ENCODE results near the gene GCNA. TPM values are rescaled to one million over a fixed set of nuclear protein-coding genes. Genes with fewer than 3 reads are reported as not detected.

The GCNA gene
- total RNA-seq, result 1 to 10 TPM; 5.5 to 6.1 TPM

- peaks cover 0 to 15% of the 10 kb centered on the region in 2 donors for H3K4me1 Mint-ChIP-seq (ENCODE audit: low read depth in 2 of 2)
- H3K36me3 Mint-ChIP-seq, result no peaks in the 10 kb centered on the region
- no peaks in the 10 kb centered on the region for H3K9me3 Mint-ChIP-seq
- ATAC-seq (no peak), DNase-seq (ENCODE audit: low spot score) (no peak)
- no peaks in the 10 kb centered on the region for H3K27me3 Mint-ChIP-seq
- H3K4me3 Mint-ChIP-seq, result no peak within 1 kb of the TSS
- peak within 1 kb of the TSS in 1 of 2 donors; percentile 76 for H3K27ac Mint-ChIP-seq
Measured at GRCh38 chrX:71578253-71579135, at the start of gene GCNA. Gene GCNA (plus strand): TSS chrX:71578437. CDS start chrX:71580822, 2,385 bp downstream.

- peak overlapping the region; percentile 99 for H3K4me3 Mint-ChIP-seq
- DNase-seq (ENCODE audit: low spot score) (peak; percentile 69), ATAC-seq (peak; percentile 74 to 81)
- peaks cover 0 to 5% of the 10 kb centered on the region in 2 donors for H3K27me3 Mint-ChIP-seq
- H3K4me1 Mint-ChIP-seq (ENCODE audit: low read depth in 2 of 2), result peaks cover 14 to 22% of the 10 kb centered on the region in 2 donors
- H3K9me3 Mint-ChIP-seq, result no peaks in the 10 kb centered on the region
- H3K36me3 Mint-ChIP-seq, result peaks cover 25% of the 10 kb centered on the region
- H3K27ac Mint-ChIP-seq, result peak overlapping the region; percentile 96 to 99
Measured at GRCh38 chrX:71532078-71532752, 46.0 kb upstream of the GCNA start.

GRCh38 chrX:71532753-71533425, 45.3 kb upstream of the GCNA start, which contains the start of gene OGT:
Gene OGT (plus strand): TSS chrX:71533104. CDS start chrX:71533300, 196 bp downstream.
- peak; percentile 95 for DNase-seq (ENCODE audit: low spot score)
- Mint-ChIP-seq H3K27me3 (peaks cover 0 to 5% of the 10 kb centered on the region in 2 donors), H3K9me3 (no peaks in the 10 kb centered on the region), H3K27ac (peak within 1 kb of the TSS; percentile 96 to 99), H3K4me3 (peak within 1 kb of the TSS; percentile 99), H3K4me1 (ENCODE audit: low read depth in 2 of 2) (peaks cover 16 to 22% of the 10 kb centered on the region in 2 donors), H3K36me3 (peaks cover 25% of the 10 kb centered on the region)
- ATAC-seq, result peak; percentile 90 to 94

- Mint-ChIP-seq H3K4me1 (ENCODE audit: low read depth in 2 of 2) (peaks cover 16 to 22% of the 10 kb centered on the region in 2 donors), H3K9me3 (no peaks in the 10 kb centered on the region)
- ATAC-seq, result no peak
Measured at GRCh38 chrX:71533516-71533850, 44.8 kb upstream of the GCNA start.

GRCh38 chrX:71533851-71534561, 44.2 kb upstream of the GCNA start:
- Mint-ChIP-seq H3K36me3 (peaks cover 25% of the 10 kb centered on the region), H3K27me3 (peaks cover 0 to 5% of the 10 kb centered on the region in 2 donors), H3K4me1 (ENCODE audit: low read depth in 2 of 2) (peaks cover 16 to 22% of the 10 kb centered on the region in 2 donors), H3K4me3 (peak overlapping the region; percentile 99), H3K27ac (peak overlapping the region; percentile 96 to 99), H3K9me3 (no peaks in the 10 kb centered on the region)
- DNase-seq (ENCODE audit: low spot score), result peak; percentile 73
- ATAC-seq, result peak; percentile 39 to 44

More at GRCh38 chrX:71533516-71533850, 44.8 kb upstream of the GCNA start:
- Mint-ChIP-seq H3K27ac (peak overlapping the region; percentile 96 to 99), H3K27me3 (peaks cover 0 to 5% of the 10 kb centered on the region in 2 donors), H3K4me3 (peak overlapping the region; percentile 99), H3K36me3 (peaks cover 25% of the 10 kb centered on the region)
- no peak for DNase-seq (ENCODE audit: low spot score)

- Mint-ChIP-seq H3K9me3 (no peaks in the 10 kb centered on the region), H3K27me3 (peaks cover 0 to 5% of the 10 kb centered on the region in 2 donors), H3K36me3 (peaks cover 25% of the 10 kb centered on the region), H3K27ac (peak overlapping the region; percentile 96 to 99), H3K4me1 (ENCODE audit: low read depth in 2 of 2) (peaks cover 20 to 28% of the 10 kb centered on the region in 2 donors), H3K4me3 (peak overlapping the region; percentile 99)
- ATAC-seq, result no peak
- no peak for DNase-seq (ENCODE audit: low spot score)
Measured at GRCh38 chrX:71534773-71535544, 43.3 kb upstream of the GCNA start.

- Mint-ChIP-seq H3K4me1 (ENCODE audit: low read depth in 2 of 2) (peaks cover 26 to 32% of the 10 kb centered on the region in 2 donors), H3K27me3 (peaks cover 0 to 5% of the 10 kb centered on the region in 2 donors), H3K36me3 (peaks cover 29% of the 10 kb centered on the region), H3K4me3 (peak overlapping the region; percentile 99), H3K27ac (peak overlapping the region; percentile 79 to 92), H3K9me3 (no peaks in the 10 kb centered on the region)
- ATAC-seq, result no peak
- DNase-seq (ENCODE audit: low spot score), result no peak
Measured at GRCh38 chrX:71536285-71536684, 42.0 kb upstream of the GCNA start.

- H3K9me3 Mint-ChIP-seq, result no peaks in the 10 kb centered on the region
- H3K4me1 Mint-ChIP-seq (ENCODE audit: low read depth in 2 of 2), result peaks cover 27 to 38% of the 10 kb centered on the region in 2 donors
- peak overlapping the region; percentile 99 for H3K4me3 Mint-ChIP-seq
- H3K27ac Mint-ChIP-seq, result peak overlapping the region; percentile 73 to 79
- ATAC-seq, result no peak
- peaks cover 40% of the 10 kb centered on the region for H3K36me3 Mint-ChIP-seq
- DNase-seq (ENCODE audit: low spot score), result no peak
- peaks cover 0 to 5% of the 10 kb centered on the region in 2 donors for H3K27me3 Mint-ChIP-seq
Measured at GRCh38 chrX:71537743-71538142, 40.5 kb upstream of the GCNA start.

GRCh38 chrX:71540801-71541200, 37.4 kb upstream of the GCNA start:
- ATAC-seq (peak; percentile 33 to 45), DNase-seq (ENCODE audit: low spot score) (no peak)
- H3K36me3 Mint-ChIP-seq, result peaks cover 23% of the 10 kb centered on the region
- peak overlapping the region; percentile 73 to 79 for H3K27ac Mint-ChIP-seq
- H3K4me3 Mint-ChIP-seq, result peak overlapping the region; percentile 86
- H3K4me1 Mint-ChIP-seq (ENCODE audit: low read depth in 2 of 2), result peaks cover 38 to 46% of the 10 kb centered on the region in 2 donors
- no peaks in the 10 kb centered on the region for H3K9me3 Mint-ChIP-seq
- no peaks in the 10 kb centered on the region for H3K27me3 Mint-ChIP-seq

GRCh38 chrX:71541210-71542022, 36.8 kb upstream of the GCNA start:
- no peaks in the 10 kb centered on the region for H3K27me3 Mint-ChIP-seq
- peak overlapping the region; percentile 86 for H3K4me3 Mint-ChIP-seq

GRCh38 chrX:71542411-71542810, 35.8 kb upstream of the GCNA start:
- ATAC-seq, result no peak
- Mint-ChIP-seq H3K27ac (peak overlapping the region; percentile 73 to 79), H3K4me1 (ENCODE audit: low read depth in 2 of 2) (peaks cover 42 to 48% of the 10 kb centered on the region in 2 donors), H3K9me3 (no peaks in the 10 kb centered on the region), H3K27me3 (no peaks in the 10 kb centered on the region), H3K4me3 (peak overlapping the region; percentile 86), H3K36me3 (peaks cover 28% of the 10 kb centered on the region)
- no peak for DNase-seq (ENCODE audit: low spot score)

More at GRCh38 chrX:71541210-71542022, 36.8 kb upstream of the GCNA start:
- Mint-ChIP-seq H3K9me3 (no peaks in the 10 kb centered on the region), H3K27ac (peak overlapping the region; percentile 73 to 79), H3K4me1 (ENCODE audit: low read depth in 2 of 2) (peaks cover 40 to 47% of the 10 kb centered on the region in 2 donors), H3K36me3 (peaks cover 25% of the 10 kb centered on the region)
- peak; percentile 55 to 68 for ATAC-seq
- DNase-seq (ENCODE audit: low spot score), result no peak

GRCh38 chrX:71542825-71543224, 35.4 kb upstream of the GCNA start:
- Mint-ChIP-seq H3K36me3 (peaks cover 28% of the 10 kb centered on the region), H3K9me3 (no peaks in the 10 kb centered on the region), H3K27me3 (no peaks in the 10 kb centered on the region), H3K4me1 (ENCODE audit: low read depth in 2 of 2) (peaks cover 40 to 49% of the 10 kb centered on the region in 2 donors), H3K4me3 (peak overlapping the region; percentile 86), H3K27ac (peak overlapping the region; percentile 73 to 79)
- ATAC-seq, result no peak
- no peak for DNase-seq (ENCODE audit: low spot score)
